Right lobe of liver (tissue), 4 donors: ENCODE measurements around the gene WDR54.

Experiments
- CTCF ChIP-seq, 4 donors: fragments of 200-600 bp in 3 of 4; fragments of 450-650 bp in 1 of 4; IDR thresholded peaks; one replicate each; pipeline versions ENCODE4 v1.5.1 to v1.8.0; 2016 to 2022; ENCODE audit warnings: antibody characterized with exemption in 4 of 4, mild to moderate bottlenecking in 2 of 4
- POLR2A ChIP-seq: fragments of 450-650 bp; IDR thresholded peaks from one replicate; pipeline ENCODE4 v1.6.1; 2017; ENCODE audit warnings: antibody characterized with exemption, mild to moderate bottlenecking
- donor health status: DM: no; HTN: no; CAD: no.
- donor health status: DM: no; HTN: no; CAD: no.
- donor health status: DM: no; HTN: yes; CAD: no.

GRCh38 chr2:74438248-74438647, 16.7 kb downstream of the WDR54 start:
- TF ChIP-seq CTCF (IDR thresholded peaks at IDR 0.05) (no peak), POLR2A (no peak)
